ENCODE measurements around the gene DDI1.
"Not testable (repeated sequence)": the region's sequence is repeated elsewhere in the genome, so short reads cannot be mapped to it uniquely, and the experiment has no call there.

Gene DDI1

GRCh38 chr11:104036995-104037394, 555 bp downstream of the DDI1 start:
- Histone ChIP-seq H3K9me3 (ENCODE audit: control insufficient read depth in 1 of 2, low read length in 2 of 2) (peaks cover 0 to 4% of the 10 kb centered on the region in 2 donors), H3K27ac (ENCODE audit: low read depth, low read length) (no peak overlapping the region), H3K27me3 (ENCODE audit: control insufficient read depth in 1 of 2, insufficient read depth in 2 of 2, low read length in 2 of 2) (no peaks in the 10 kb centered on the region), H3K9ac (ENCODE audit: low read depth in 1 of 2, low read length in 2 of 2) (no peak overlapping the region), H3K36me3 (ENCODE audit: control insufficient read depth in 1 of 2, insufficient read depth in 2 of 2, low read length in 2 of 2) (no peaks in the 10 kb centered on the region), H3K4me1 (ENCODE audit: control insufficient read depth in 1 of 2, insufficient read depth in 2 of 2, low read length in 2 of 2) (no peaks in the 10 kb centered on the region), H3K4me3 (ENCODE audit: low read depth in 1 of 2, low read length in 2 of 2) (no peak overlapping the region)

GRCh38 chr11:104041792-104042191, 5.4 kb downstream of the DDI1 start:
- H3K4me3 ChIP-seq (ENCODE audit: low read depth in 1 of 2, low read length in 2 of 2), result no peak overlapping the region
- H3K4me1 ChIP-seq (ENCODE audit: control insufficient read depth in 1 of 2, insufficient read depth in 2 of 2, low read length in 2 of 2), result no peaks in the 10 kb centered on the region
- no peaks in the 10 kb centered on the region for H3K9me3 ChIP-seq (ENCODE audit: control insufficient read depth in 1 of 2, low read length in 2 of 2)
- no peaks in the 10 kb centered on the region for H3K36me3 ChIP-seq (ENCODE audit: control insufficient read depth in 1 of 2, insufficient read depth in 2 of 2, low read length in 2 of 2)
- no peaks in the 10 kb centered on the region for H3K27me3 ChIP-seq (ENCODE audit: control insufficient read depth in 1 of 2, insufficient read depth in 2 of 2, low read length in 2 of 2)
- no peak overlapping the region for H3K27ac ChIP-seq (ENCODE audit: low read depth, low read length)
- no peak overlapping the region for H3K9ac ChIP-seq (ENCODE audit: low read depth in 1 of 2, low read length in 2 of 2)

GRCh38 chr11:104043142-104043541, 6.7 kb downstream of the DDI1 start:
- no peaks in the 10 kb centered on the region for H3K9me3 ChIP-seq (ENCODE audit: control insufficient read depth in 1 of 2, low read length in 2 of 2)
- H3K27ac ChIP-seq (ENCODE audit: low read depth, low read length), result no peak overlapping the region
- H3K27me3 ChIP-seq (ENCODE audit: control insufficient read depth in 1 of 2, insufficient read depth in 2 of 2, low read length in 2 of 2), result no peaks in the 10 kb centered on the region
- H3K4me1 ChIP-seq (ENCODE audit: control insufficient read depth in 1 of 2, insufficient read depth in 2 of 2, low read length in 2 of 2), result no peaks in the 10 kb centered on the region
- H3K4me3 ChIP-seq (ENCODE audit: low read depth in 1 of 2, low read length in 2 of 2), result no peak overlapping the region
- no peaks in the 10 kb centered on the region for H3K36me3 ChIP-seq (ENCODE audit: control insufficient read depth in 1 of 2, insufficient read depth in 2 of 2, low read length in 2 of 2)
- no peak overlapping the region for H3K9ac ChIP-seq (ENCODE audit: low read depth in 1 of 2, low read length in 2 of 2)

- H3K27me3 ChIP-seq (ENCODE audit: control insufficient read depth in 1 of 2, insufficient read depth in 2 of 2, low read length in 2 of 2), result no peaks in the 10 kb centered on the region
- no peak overlapping the region for H3K9ac ChIP-seq (ENCODE audit: low read depth in 1 of 2, low read length in 2 of 2)
- no peaks in the 10 kb centered on the region for H3K4me1 ChIP-seq (ENCODE audit: control insufficient read depth in 1 of 2, insufficient read depth in 2 of 2, low read length in 2 of 2)
- no peaks in the 10 kb centered on the region for H3K36me3 ChIP-seq (ENCODE audit: control insufficient read depth in 1 of 2, insufficient read depth in 2 of 2, low read length in 2 of 2)
- H3K4me3 ChIP-seq (ENCODE audit: low read depth in 1 of 2, low read length in 2 of 2), result no peak overlapping the region
- no peaks in the 10 kb centered on the region for H3K9me3 ChIP-seq (ENCODE audit: control insufficient read depth in 1 of 2, low read length in 2 of 2)
- H3K27ac ChIP-seq (ENCODE audit: low read depth, low read length), result no peak overlapping the region
Measured at GRCh38 chr11:104043678-104044239, 7.3 kb downstream of the DDI1 start.

GRCh38 chr11:104046331-104046730, 9.9 kb downstream of the DDI1 start:
- Histone ChIP-seq H3K9ac (ENCODE audit: low read depth in 1 of 2, low read length in 2 of 2) (no peak overlapping the region), H3K36me3 (ENCODE audit: control insufficient read depth in 1 of 2, insufficient read depth in 2 of 2, low read length in 2 of 2) (no peaks in the 10 kb centered on the region), H3K4me3 (ENCODE audit: low read depth in 1 of 2, low read length in 2 of 2) (no peak overlapping the region), H3K27me3 (ENCODE audit: control insufficient read depth in 1 of 2, insufficient read depth in 2 of 2, low read length in 2 of 2) (no peaks in the 10 kb centered on the region), H3K9me3 (ENCODE audit: control insufficient read depth in 1 of 2, low read length in 2 of 2) (no peaks in the 10 kb centered on the region), H3K4me1 (ENCODE audit: control insufficient read depth in 1 of 2, insufficient read depth in 2 of 2, low read length in 2 of 2) (no peaks in the 10 kb centered on the region), H3K27ac (ENCODE audit: low read depth, low read length) (no peak overlapping the region)

- H3K27ac ChIP-seq (ENCODE audit: low read depth, low read length); H3K4me3 ChIP-seq (ENCODE audit: low read depth in 1 of 2, low read length in 2 of 2); H3K27me3 ChIP-seq (ENCODE audit: control insufficient read depth in 1 of 2, insufficient read depth in 2 of 2, low read length in 2 of 2); H3K4me1 ChIP-seq (ENCODE audit: control insufficient read depth in 1 of 2, insufficient read depth in 2 of 2, low read length in 2 of 2); H3K9me3 ChIP-seq (ENCODE audit: control insufficient read depth in 1 of 2, low read length in 2 of 2); H3K36me3 ChIP-seq (ENCODE audit: control insufficient read depth in 1 of 2, insufficient read depth in 2 of 2, low read length in 2 of 2); H3K9ac ChIP-seq (ENCODE audit: low read depth in 1 of 2, low read length in 2 of 2): not testable (repeated sequence)
Measured at GRCh38 chr11:104046858-104047257, 10.4 kb downstream of the DDI1 start.

GRCh38 chr11:104049116-104049515, 12.7 kb downstream of the DDI1 start:
- no peak overlapping the region for H3K9ac ChIP-seq (ENCODE audit: low read depth in 1 of 2, low read length in 2 of 2)
- H3K27me3 ChIP-seq (ENCODE audit: control insufficient read depth in 1 of 2, insufficient read depth in 2 of 2, low read length in 2 of 2), result no peaks in the 10 kb centered on the region
- no peak overlapping the region for H3K27ac ChIP-seq (ENCODE audit: low read depth, low read length)
- no peaks in the 10 kb centered on the region for H3K9me3 ChIP-seq (ENCODE audit: control insufficient read depth in 1 of 2, low read length in 2 of 2)
- H3K4me3 ChIP-seq (ENCODE audit: low read depth in 1 of 2, low read length in 2 of 2), result no peak overlapping the region
- no peaks in the 10 kb centered on the region for H3K4me1 ChIP-seq (ENCODE audit: control insufficient read depth in 1 of 2, insufficient read depth in 2 of 2, low read length in 2 of 2)
- no peaks in the 10 kb centered on the region for H3K36me3 ChIP-seq (ENCODE audit: control insufficient read depth in 1 of 2, insufficient read depth in 2 of 2, low read length in 2 of 2)

GRCh38 chr11:104051778-104052177, 15.3 kb downstream of the DDI1 start:
- H3K9ac ChIP-seq (ENCODE audit: low read depth in 1 of 2, low read length in 2 of 2), result no peak overlapping the region
- no peak overlapping the region for H3K27ac ChIP-seq (ENCODE audit: low read depth, low read length)

GRCh38 chr11:104053743-104054478, 17.5 kb downstream of the DDI1 start:
- Histone ChIP-seq H3K27me3 (ENCODE audit: control insufficient read depth in 1 of 2, insufficient read depth in 2 of 2, low read length in 2 of 2) (no peaks in the 10 kb centered on the region), H3K9ac (ENCODE audit: low read depth in 1 of 2, low read length in 2 of 2) (no peak overlapping the region), H3K9me3 (ENCODE audit: control insufficient read depth in 1 of 2, low read length in 2 of 2) (no peaks in the 10 kb centered on the region), H3K27ac (ENCODE audit: low read depth, low read length) (no peak overlapping the region), H3K36me3 (ENCODE audit: control insufficient read depth in 1 of 2, insufficient read depth in 2 of 2, low read length in 2 of 2) (no peaks in the 10 kb centered on the region), H3K4me1 (ENCODE audit: control insufficient read depth in 1 of 2, insufficient read depth in 2 of 2, low read length in 2 of 2) (no peaks in the 10 kb centered on the region), H3K4me3 (ENCODE audit: low read depth in 1 of 2, low read length in 2 of 2) (no peak overlapping the region)

More at GRCh38 chr11:104051778-104052177, 15.3 kb downstream of the DDI1 start:
- H3K4me3 ChIP-seq (ENCODE audit: low read depth in 1 of 2, low read length in 2 of 2), result no peak overlapping the region
- H3K9me3 ChIP-seq (ENCODE audit: control insufficient read depth in 1 of 2, low read length in 2 of 2), result no peaks in the 10 kb centered on the region
- H3K4me1 ChIP-seq (ENCODE audit: control insufficient read depth in 1 of 2, insufficient read depth in 2 of 2, low read length in 2 of 2), result no peaks in the 10 kb centered on the region
- no peaks in the 10 kb centered on the region for H3K36me3 ChIP-seq (ENCODE audit: control insufficient read depth in 1 of 2, insufficient read depth in 2 of 2, low read length in 2 of 2)
- H3K27me3 ChIP-seq (ENCODE audit: control insufficient read depth in 1 of 2, insufficient read depth in 2 of 2, low read length in 2 of 2), result no peaks in the 10 kb centered on the region

- Histone ChIP-seq H3K27me3 (ENCODE audit: control insufficient read depth in 1 of 2, insufficient read depth in 2 of 2, low read length in 2 of 2) (no peaks in the 10 kb centered on the region), H3K9ac (ENCODE audit: low read depth in 1 of 2, low read length in 2 of 2) (no peak overlapping the region), H3K4me1 (ENCODE audit: control insufficient read depth in 1 of 2, insufficient read depth in 2 of 2, low read length in 2 of 2) (no peaks in the 10 kb centered on the region), H3K4me3 (ENCODE audit: low read depth in 1 of 2, low read length in 2 of 2) (no peak overlapping the region), H3K27ac (ENCODE audit: low read depth, low read length) (no peak overlapping the region), H3K9me3 (ENCODE audit: control insufficient read depth in 1 of 2, low read length in 2 of 2) (no peaks in the 10 kb centered on the region), H3K36me3 (ENCODE audit: control insufficient read depth in 1 of 2, insufficient read depth in 2 of 2, low read length in 2 of 2) (no peaks in the 10 kb centered on the region)
Measured at GRCh38 chr11:104054911-104055529, 18.6 kb downstream of the DDI1 start.
